HG03025 (cell line): ENCODE results near the gene PIK3R2.

ENCODE experiments used
- ATAC-seq: cut with Tn5 transposase; IDR thresholded peaks from one replicate; pipeline ENCODE4 v1.9.1; 2021; ENCODE audit warnings: mild to moderate bottlenecking, moderate library complexity; ENCODE audit not compliant: unreplicated experiment, low FRiP score

Gene PIK3R2

DNA sequence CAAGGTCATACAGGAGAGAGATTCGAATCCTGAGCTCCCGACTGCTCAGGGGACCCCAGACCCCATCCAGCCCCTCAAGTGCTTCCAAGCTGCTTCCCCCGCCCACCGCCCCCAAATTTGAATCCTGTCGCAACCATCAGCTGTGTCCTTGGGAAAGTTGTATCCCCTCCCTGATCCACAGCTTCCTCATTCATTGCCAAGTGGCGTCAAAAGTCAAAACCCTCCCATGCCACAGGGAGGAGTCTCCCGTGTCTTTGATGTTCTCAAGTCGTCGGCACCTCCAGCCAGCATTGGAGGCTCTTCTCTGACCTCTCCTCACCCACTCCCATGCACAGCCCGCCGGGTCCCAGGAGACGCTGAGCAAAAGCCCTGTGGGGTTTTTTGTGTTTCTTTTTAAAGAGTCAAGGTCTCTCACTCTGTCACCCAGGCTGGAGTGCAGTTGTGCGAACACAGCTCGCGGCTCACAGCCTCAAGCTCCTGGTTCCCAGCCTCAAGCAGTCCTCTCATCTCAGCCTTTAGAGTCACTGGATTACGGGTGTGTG is 17.8 kb downstream of the PIK3R2 start:
- ATAC-seq, result no peak

- ATAC-seq, result no peak
Observed at GRCh38 chr19:18171605-18172327, 18.8 kb downstream of the PIK3R2 start.

- no peak for ATAC-seq
Observed at GRCh38 chr19:18172331-18173053, 19.5 kb downstream of the PIK3R2 start.

DNA sequence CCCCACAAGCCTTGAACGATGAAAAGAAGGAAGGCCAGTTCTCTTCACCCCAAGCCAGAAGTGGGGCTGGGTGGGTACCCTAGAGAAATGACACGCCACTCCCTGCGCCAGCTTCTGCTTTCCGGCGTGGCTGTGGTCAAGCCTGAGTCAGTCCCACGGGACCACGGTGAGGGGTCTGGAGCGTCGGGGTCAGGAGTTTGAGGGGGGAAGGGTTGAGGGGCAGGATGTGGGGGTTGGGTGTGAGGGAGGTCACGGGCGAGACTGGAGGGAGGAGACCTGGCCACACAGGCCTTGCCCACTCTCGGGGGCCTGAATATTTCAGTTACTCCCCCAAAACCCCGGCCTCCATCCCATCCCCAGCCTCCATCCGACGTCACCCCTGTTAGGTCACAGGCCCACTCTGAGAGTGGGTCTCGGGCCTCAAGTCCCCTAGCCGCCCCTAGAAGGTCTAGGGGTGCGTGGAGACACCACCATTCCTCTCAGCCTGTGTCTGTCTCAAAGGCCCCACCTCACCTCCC is 20.1 kb downstream of the PIK3R2 start:
- no peak for ATAC-seq

- ATAC-seq, result no peak
Observed at GRCh38 chr19:18173572-18174288, 20.8 kb downstream of the PIK3R2 start, which contains the start of gene IFI30. TSS of gene IFI30 (plus strand) at chr19:18173813. CDS start at chr19:18173842, 29 bp downstream.

- no peak for ATAC-seq
Observed at GRCh38 chr19:18174983-18175382, 22.0 kb downstream of the PIK3R2 start.

DNA sequence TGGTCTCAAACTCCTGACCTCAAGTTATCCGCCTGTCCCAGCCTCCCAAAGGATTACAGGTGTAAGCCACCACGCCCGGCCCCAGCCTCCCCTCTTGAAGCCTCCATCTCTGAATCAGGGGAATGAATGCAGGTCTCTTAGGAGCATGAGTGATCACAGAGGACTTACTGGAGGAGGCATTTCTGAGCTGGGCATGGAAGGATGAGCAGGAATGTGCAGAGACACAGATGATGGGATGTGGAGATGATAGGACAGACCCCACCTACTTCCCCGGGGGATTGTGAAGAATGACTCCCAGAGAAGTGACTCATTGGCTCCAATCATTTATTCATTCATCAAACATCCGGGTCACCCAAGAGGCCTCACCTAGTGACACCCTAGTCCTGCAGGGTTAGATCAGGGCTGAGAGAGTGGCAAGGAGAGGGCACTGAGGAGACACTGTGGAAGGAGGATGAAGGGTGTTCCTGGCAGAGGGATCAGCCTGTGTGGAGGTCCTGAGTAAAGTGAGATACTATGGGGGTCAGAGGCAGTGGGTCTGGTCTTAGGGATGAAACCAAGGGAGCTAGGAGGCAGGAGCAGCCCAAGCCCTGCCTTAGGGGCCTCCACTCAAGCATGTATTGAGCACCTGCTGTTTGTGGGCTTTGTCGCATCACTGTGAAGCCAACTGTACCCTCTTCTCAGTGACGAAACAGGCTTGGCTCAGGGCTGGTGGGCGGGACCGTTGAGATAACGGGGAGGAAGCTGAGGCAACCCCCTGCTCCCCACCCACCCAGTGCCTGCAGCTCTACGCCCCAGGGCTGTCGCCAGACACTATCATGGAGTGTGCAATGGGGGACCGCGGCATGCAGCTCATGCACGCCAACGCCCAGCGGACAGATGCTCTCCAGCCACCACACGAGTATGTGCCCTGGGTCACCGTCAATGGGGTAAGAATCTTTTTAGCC is 23.7 kb downstream of the PIK3R2 start:
- ATAC-seq, result no peak

DNA sequence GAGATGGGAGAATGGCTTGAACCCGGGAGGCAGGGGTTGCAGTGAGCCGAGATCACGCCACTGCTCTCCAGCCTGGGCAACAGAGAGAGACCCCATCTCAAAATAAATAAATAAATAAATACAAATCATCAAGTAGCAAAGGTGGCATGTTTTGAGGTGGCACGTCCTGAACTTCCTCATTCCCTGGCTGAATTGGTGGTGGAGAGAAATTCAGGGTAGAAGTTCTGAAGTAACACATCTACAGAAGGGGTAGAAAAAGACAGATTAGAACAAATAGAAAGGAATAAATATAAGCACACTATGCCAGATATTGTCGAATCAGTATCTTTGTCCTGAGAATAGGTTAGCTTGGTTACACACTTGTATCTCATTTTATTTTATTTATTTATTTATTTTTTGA is 27.0 kb downstream of the PIK3R2 start:
- ATAC-seq, result no peak

DNA sequence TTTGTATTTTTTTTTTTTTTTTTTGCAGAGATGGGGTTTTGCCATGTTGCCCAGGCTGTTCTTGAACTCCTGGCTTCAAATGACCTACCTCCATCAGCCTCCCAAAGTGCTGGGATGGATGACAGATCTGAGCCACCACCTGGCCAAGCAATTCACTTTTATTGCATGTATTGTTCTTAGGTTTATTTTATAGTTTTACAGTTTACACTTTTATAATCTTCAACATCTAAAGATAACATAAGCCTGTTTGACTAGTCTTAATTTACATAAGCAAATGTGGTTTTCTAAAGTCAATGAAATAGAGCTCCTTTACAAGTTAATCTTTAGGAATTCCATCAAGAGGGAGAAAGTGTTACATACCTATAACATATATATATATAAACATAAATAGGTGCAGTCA is 30.6 kb downstream of the PIK3R2 start:
- ATAC-seq, result no peak

GRCh38 chr19:18185538-18185937 is 32.6 kb downstream of the PIK3R2 start:
- ATAC-seq, result no peak

GRCh38 chr19:18190278-18190677 is 37.3 kb downstream of the PIK3R2 start:
- no peak for ATAC-seq

DNA sequence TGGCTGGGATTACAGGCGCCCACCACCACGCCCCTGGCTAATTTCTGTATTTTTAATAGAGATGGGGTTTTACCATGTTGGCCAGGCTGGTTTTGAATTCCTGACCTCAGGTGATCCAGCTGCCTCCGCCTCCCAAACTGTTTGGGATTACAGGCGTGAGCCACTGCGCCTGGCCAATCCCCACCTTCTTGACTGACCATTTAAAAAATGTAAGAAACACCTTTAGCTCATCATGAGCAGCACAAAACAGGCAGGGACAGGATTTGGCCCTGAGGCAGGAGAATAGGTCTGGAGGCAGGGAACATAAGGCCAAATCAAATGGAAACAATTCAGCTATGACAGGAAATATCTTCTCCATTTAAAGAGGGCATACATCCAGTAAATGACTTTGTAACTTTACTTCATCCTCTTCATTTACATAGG is 38.7 kb downstream of the PIK3R2 start:
- no peak for ATAC-seq

GRCh38 chr19:18192673-18193387 is 39.9 kb downstream of the PIK3R2 start, which contains the start of gene MPV17L2:
TSS of gene MPV17L2 (plus strand) at chr19:18193218. CDS start at chr19:18193282, 64 bp downstream.
- peak; percentile 84 for ATAC-seq

DNA sequence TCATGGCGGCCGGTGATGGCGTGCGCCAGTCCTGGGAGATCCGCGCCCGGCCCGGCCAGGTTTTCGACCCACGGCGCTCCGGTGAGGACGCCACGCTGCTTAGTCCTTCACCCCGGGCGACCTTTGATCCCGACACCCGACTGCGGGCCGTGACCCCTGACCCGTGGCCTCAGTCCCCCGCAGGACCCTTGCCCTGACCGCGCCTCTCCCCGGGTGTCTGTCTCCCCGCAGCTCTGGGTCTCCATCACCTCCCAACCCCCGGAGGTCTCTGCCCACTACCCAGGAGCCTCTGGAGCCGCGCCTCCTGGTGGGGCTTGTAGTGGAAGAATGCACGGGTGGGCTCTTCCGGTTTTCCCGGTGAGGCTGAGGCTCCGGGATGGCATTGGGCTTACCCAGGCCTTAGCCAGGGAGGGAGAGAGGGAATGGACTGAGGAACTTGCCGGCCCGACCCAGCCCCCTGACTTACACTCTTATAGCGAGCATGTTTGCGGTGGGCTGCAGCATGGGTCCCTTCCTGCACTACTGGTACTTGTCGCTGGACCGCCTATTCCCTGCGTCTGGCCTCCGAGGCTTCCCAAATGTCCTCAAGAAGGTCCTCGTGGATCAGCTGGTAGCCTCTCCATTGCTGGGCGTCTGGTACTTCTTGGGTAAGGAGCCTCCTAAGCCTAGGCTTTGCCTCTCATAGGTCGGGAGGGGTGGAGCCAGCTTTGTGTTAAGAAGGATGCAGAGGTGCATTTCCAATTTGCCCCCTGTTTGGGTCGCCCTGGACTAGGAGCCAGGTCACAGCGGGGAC is 40.6 kb downstream of the PIK3R2 start:
- ATAC-seq, result no peak

DNA sequence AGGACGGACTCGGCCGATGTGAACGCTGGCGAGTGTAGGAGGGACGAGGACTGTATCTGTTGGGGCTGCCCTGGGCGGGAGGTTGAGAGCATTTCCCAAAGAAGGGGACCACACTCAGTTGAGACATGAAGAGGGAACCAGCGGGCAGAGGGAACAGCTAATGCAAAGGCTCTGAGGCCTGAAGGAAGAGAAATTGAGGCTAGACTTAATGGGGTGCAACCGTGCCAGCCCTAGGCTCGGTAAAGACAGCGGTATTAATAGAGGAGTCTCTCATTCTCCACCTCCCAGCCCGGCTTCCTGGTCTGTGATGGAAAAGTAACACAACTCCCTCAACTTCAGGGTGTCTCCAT is 41.2 kb downstream of the PIK3R2 start:
- ATAC-seq, result no peak

GRCh38 chr19:18194554-18195238 is 41.7 kb downstream of the PIK3R2 start:
- no peak for ATAC-seq

GRCh38 chr19:18196511-18196845 is 43.5 kb downstream of the PIK3R2 start:
- no peak for ATAC-seq

DNA sequence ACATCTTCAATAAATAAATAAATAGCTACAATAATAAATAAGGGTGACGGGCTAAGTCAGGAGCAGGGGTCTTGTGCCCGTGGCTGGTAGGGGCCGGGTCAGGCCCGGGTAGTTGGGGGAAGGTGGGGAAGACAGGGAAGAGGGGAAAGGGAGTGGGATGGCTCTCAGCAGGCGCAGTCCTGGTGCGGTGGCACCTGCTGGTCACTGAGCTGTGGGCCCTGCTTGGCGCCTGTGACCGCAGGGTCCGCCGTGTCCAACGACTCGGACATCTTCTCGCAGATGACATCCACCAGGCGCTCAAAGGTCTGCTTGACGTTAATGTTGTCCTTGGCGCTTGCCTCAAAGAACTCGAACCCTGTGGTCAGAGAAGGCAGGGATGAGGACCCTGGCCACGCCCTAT is 44.3 kb downstream of the PIK3R2 start:
- ATAC-seq, result no peak
